Measurements from ENCODE around the gene MTMR1. TPM values are rescaled to one million over a fixed set of nuclear protein-coding genes. Genes with fewer than 3 reads are reported as not detected.

Gene MTMR1
- total RNA-seq, 1 experiment from 2014 or later: 41.3 TPM

GRCh38 chrX:150768580-150769190 is 75.5 kb downstream of the MTMR1 start:
- CTCF ChIA-PET: no interaction called here
- no TSS peak for BruUV-seq (replicated peaks)
- intact Hi-C loops (cut with micrococcal nuclease; ENCODE audit: unreplicated experiment): no loop called here

GRCh38 chrX:150769408-150769807 is 76.2 kb downstream of the MTMR1 start:
- ChIA-PET CTCF (no interaction called here), POLR2A (ENCODE audit: unreplicated experiment) (no interaction called here)
- TF ChIP-seq CTCF (conservative IDR thresholded peaks at IDR 0.05): no peak
- TF ChIP-seq EZH2 (IDR thresholded peaks at IDR 0.05; ENCODE audit: low read depth): no peak
- no peaks in the 10 kb centered on the region for H3K4me1 ChIP-seq (replicated peaks; ENCODE audit: insufficient read depth)
- no peaks in the 10 kb centered on the region for H3K9me2 ChIP-seq (ENCODE audit: insufficient read depth)
- H3K4me2 ChIP-seq: no peak overlapping the region
- H3K27ac ChIP-seq: no peak overlapping the region
- H3K36me3 ChIP-seq (ENCODE audit: low read depth): no peaks in the 10 kb centered on the region
- H3K4me3 ChIP-seq: no peak overlapping the region
- no peaks in the 10 kb centered on the region for H3K79me2 ChIP-seq (ENCODE audit: low read depth)
- BruUV-seq (replicated peaks): no TSS peak
- H3K9me3 ChIP-seq (ENCODE audit: insufficient read depth, low read depth): no peaks in the 10 kb centered on the region
- H3K27me3 ChIP-seq (ENCODE audit: insufficient read depth, low read depth): no peaks in the 10 kb centered on the region
- H2AFZ ChIP-seq: no peak overlapping the region
- no peaks in the 10 kb centered on the region for H4K20me1 ChIP-seq (ENCODE audit: insufficient read depth)
- intact Hi-C loops (cut with micrococcal nuclease; ENCODE audit: unreplicated experiment): no loop called here
- no peak for DNase-seq
- H3F3A ChIP-seq (ENCODE audit: insufficient read depth, low read depth): peaks cover 4% of the 10 kb centered on the region; the same call in 1 of the 2 replicates

More at GRCh38 chrX:150768580-150769190, 75.5 kb downstream of the MTMR1 start:
- TF ChIP-seq EZH2 (IDR thresholded peaks at IDR 0.05; ENCODE audit: low read depth): no peak
- no peak for TF ChIP-seq CTCF (conservative IDR thresholded peaks at IDR 0.05)
- Histone ChIP-seq H3K36me3 (ENCODE audit: low read depth) (no peaks in the 10 kb centered on the region), H3K4me1 (replicated peaks; ENCODE audit: insufficient read depth) (no peaks in the 10 kb centered on the region), H3K27me3 (ENCODE audit: insufficient read depth, low read depth) (no peaks in the 10 kb centered on the region), H3K4me3 (no peak overlapping the region), H3K9me3 (ENCODE audit: insufficient read depth, low read depth) (no peaks in the 10 kb centered on the region), H3K4me2 (no peak overlapping the region), H4K20me1 (ENCODE audit: insufficient read depth) (no peaks in the 10 kb centered on the region), H3K79me2 (ENCODE audit: low read depth) (no peaks in the 10 kb centered on the region), H3K27ac (no peak overlapping the region), H2AFZ (no peak overlapping the region), H3F3A (ENCODE audit: insufficient read depth, low read depth) (peaks cover 4% of the 10 kb centered on the region; the same call in 1 of the 2 replicates), H3K9me2 (ENCODE audit: insufficient read depth) (no peaks in the 10 kb centered on the region)
- POLR2A ChIA-PET (ENCODE audit: unreplicated experiment): no interaction called here
- DNase-seq: no peak

GRCh38 chrX:150770623-150771022 is 77.4 kb downstream of the MTMR1 start:
- H3K27me3 ChIP-seq (ENCODE audit: insufficient read depth, low read depth): no peaks in the 10 kb centered on the region
- ChIA-PET CTCF (no interaction called here), POLR2A (ENCODE audit: unreplicated experiment) (no interaction called here)
- no peak overlapping the region for H3K4me3 ChIP-seq
- no peak overlapping the region for H2AFZ ChIP-seq
- no peaks in the 10 kb centered on the region for H3K79me2 ChIP-seq (ENCODE audit: low read depth)
- intact Hi-C loops (cut with micrococcal nuclease; ENCODE audit: unreplicated experiment): loop anchor here (5.0 kb wide), 1 partner anchor 127 kb away; the partner anchor contains the start of gene CD99L2
- no peaks in the 10 kb centered on the region for H4K20me1 ChIP-seq (ENCODE audit: insufficient read depth)
- H3K4me2 ChIP-seq: no peak overlapping the region
- H3K36me3 ChIP-seq (ENCODE audit: low read depth): no peaks in the 10 kb centered on the region
- no TSS peak for BruUV-seq (replicated peaks)
- no peak for DNase-seq
- H3K4me1 ChIP-seq (replicated peaks; ENCODE audit: insufficient read depth): no peaks in the 10 kb centered on the region
- H3K9me3 ChIP-seq (ENCODE audit: insufficient read depth, low read depth): no peaks in the 10 kb centered on the region
- no peaks in the 10 kb centered on the region for H3K9me2 ChIP-seq (ENCODE audit: insufficient read depth)
- H3K27ac ChIP-seq: no peak overlapping the region
- no peak for TF ChIP-seq EZH2 (IDR thresholded peaks at IDR 0.05; ENCODE audit: low read depth)
- no peak for TF ChIP-seq CTCF (conservative IDR thresholded peaks at IDR 0.05)
- peaks cover 4% of the 10 kb centered on the region; the same call in 1 of the 2 replicates for H3F3A ChIP-seq (ENCODE audit: insufficient read depth, low read depth)

Data from PC-9 (cell line).